Keratinocyte (primary cell): ENCODE results near the gene FAM170B.

Experiments used
- EZH2 ChIP-seq: IDR thresholded peaks from one replicate; pipeline ENCODE4 v1.6.1; 2012; ENCODE audit warnings: inconsistent platforms, mild to moderate bottlenecking, low read length, moderate library complexity
- TF ChIP-seq, protein P1 (sequence below), 3 experiments: IDR thresholded peaks in 1 of 3; conservative IDR thresholded peaks in 1 of 3; optimal IDR thresholded peaks in 1 of 3; 2 replicates in 2 of 3; 3 replicates in 1 of 3; pipeline versions ENCODE3 to v1.5.1; 2011; ENCODE audit warnings: low read length in 3 of 3, mild to moderate bottlenecking in 3 of 3, moderate library complexity in 2 of 3, control low read depth in 1 of 3, inconsistent platforms in 1 of 3; ENCODE audit not compliant: insufficient read depth in 2 of 3; ENCODE audit errors: extremely low read depth in 1 of 3

DNA sequence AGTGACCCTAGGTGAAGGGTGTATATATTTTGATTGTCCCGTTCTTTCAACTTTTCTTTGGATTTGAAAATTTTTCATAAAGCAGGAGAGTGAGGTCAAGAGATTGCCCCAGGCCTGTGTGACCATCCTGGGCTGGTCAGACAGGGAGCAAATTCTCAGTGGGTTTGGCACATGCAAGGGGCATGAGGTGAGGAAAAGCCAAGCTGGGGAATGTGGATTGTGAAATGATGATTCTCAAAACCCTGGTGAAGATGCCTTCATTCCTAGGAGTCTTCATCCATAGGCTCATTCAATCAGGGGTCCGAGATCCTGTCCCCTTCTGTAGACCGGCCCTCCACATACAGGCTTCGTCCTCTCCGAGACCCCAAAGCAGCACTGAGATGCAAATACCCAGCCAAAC lies 27.0 kb upstream of the FAM170B start:
- TF ChIP-seq, protein P1, sequence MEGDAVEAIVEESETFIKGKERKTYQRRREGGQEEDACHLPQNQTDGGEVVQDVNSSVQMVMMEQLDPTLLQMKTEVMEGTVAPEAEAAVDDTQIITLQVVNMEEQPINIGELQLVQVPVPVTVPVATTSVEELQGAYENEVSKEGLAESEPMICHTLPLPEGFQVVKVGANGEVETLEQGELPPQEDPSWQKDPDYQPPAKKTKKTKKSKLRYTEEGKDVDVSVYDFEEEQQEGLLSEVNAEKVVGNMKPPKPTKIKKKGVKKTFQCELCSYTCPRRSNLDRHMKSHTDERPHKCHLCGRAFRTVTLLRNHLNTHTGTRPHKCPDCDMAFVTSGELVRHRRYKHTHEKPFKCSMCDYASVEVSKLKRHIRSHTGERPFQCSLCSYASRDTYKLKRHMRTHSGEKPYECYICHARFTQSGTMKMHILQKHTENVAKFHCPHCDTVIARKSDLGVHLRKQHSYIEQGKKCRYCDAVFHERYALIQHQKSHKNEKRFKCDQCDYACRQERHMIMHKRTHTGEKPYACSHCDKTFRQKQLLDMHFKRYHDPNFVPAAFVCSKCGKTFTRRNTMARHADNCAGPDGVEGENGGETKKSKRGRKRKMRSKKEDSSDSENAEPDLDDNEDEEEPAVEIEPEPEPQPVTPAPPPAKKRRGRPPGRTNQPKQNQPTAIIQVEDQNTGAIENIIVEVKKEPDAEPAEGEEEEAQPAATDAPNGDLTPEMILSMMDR (optimal IDR thresholded peaks at IDR 0.05 in 1 of 3, IDR thresholded peaks at IDR 0.05 in 1 of 3, conservative IDR thresholded peaks at IDR 0.05 in 1 of 3; ENCODE audit: extremely low read depth in 1 of 3, insufficient read depth in 2 of 3, low read length in 3 of 3) = no peak
- no peak for TF ChIP-seq EZH2
